Hematopoietic multipotent progenitor cell (in vitro differentiated cells): ENCODE results near the gene LRRC17. TPM values are rescaled to one million over a fixed set of nuclear protein-coding genes. Genes with fewer than 3 reads are reported as not detected.
"Not testable (repeated sequence)": the region's sequence is repeated elsewhere in the genome, so short reads cannot be mapped to it uniquely, and the experiment has no call there.

Experiments used
- DNase-seq, 3 donors: peaks; one replicate each; pipeline ENCODE4 v3.0.0-alpha.2; 2011 to 2015; ENCODE audit warnings: low read depth in 2 of 3, low spot score in 2 of 3
- total RNA-seq: library from RNA; depleted of rRNA; stranded (reverse); fragments of >200 nt; gene quantifications from one replicate; pipeline ENCODE4 v1.2.3, GENCODE V29; 2012

LRRC17 gene
- total RNA-seq, 1 donor: 0.27 TPM

DNA sequence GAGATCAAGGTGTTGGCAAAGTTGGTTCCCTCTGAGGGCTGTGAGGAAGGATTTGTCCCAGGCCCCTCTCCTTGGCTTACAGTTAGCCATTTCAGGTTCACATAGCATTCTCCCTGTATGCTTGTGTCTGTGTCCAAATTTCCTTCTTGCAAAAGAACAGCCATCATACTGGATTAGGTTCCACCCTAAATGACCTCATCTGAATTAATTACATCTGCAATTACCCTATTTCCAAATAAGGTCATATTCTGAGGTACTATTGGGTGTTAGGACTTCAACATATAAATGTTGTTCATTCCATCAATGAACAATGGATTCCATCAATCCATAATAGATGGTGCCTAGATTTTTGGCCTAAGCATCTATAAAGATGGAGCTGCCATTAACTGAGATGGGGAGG, 16.2 kb upstream of the LRRC17 start:
- DNase-seq: no peak

DNA sequence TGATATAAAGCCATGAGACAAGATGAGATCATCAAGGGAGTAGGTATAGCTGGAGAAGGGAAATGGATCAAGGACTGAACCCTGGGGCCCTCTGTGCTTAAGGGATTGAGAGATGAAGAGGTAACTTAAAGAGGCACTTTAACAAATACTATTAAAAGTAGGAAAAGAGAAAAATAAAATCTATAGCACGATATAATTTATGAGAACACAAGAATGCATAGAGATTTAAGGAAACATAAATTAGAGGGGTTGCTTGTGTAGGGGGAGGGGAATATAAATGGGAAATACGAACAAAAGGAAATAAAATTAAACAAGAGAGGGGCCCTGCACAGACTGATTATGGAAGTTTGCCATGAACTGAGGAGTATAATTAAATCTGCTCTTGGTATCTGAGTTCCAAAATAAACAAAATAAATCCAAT, 15.6 kb upstream of the LRRC17 start:
- no peak for DNase-seq

DNA sequence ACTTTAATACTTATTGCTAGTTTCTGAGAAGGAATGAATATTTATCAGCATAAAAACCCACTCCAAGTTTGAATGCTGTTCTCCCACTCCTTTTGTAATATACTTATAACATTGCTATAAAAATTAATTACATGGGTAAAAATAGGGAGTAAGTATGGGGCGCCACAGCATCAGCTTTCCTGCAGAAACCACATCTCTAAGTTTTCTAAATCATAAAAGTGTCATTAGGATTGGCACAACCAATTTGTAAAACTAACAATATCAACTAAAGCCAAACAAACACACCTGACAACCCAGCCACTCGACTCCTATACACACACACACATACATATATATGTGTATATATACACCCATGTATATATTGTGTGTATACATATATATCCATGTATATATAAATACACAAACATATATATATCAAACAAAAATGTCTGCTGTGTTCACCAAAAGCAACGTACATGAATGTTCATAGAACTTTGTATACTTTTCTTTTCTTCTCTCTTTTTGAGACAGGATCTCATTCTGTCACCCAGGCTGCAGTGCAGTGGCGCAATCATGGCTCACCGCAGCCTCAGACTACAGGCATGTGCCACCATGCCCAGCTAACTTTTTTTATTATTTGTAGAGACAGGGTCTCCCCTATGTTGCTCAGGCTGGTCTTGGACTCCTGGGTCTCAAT, 14.8 kb upstream of the LRRC17 start:
- peak in 1 of 3 donors; percentile 13 for DNase-seq

DNA sequence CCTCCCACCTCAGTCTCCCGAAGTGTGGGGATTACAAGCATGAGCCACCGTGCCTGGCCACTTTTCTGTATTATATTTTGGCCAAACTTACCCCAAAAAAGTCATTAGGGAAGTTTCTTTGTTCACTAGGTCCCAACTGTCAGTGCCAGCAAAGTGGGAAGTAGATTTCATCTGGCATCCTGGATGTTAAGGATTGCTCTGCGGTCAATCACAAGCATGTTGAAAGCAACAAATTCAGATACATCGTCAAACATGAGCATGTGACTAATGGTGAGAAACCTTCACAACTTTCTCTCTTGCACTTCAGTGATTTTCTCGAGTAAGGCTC, 14.3 kb upstream of the LRRC17 start:
- DNase-seq: no peak

DNA sequence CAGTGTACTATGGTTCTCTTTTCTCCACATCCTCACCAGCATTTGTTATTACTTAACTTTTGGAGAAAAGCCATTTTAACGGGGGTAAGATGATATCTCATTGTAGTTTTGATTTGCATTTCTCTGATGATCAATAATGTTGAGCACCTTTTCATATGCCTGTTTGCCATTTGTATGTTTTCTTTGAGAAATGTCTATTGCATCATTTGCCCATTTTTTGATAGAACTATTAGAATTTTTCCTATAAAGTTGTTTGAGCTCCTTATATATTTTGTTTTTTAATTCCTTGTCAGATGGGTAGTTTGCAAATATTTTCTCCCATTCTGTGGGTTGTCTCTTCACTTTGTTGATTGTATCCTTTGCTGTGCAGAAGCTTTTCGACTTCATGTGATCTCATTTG, 10.7 kb upstream of the LRRC17 start:
- DNase-seq: not testable (repeated sequence)

DNA sequence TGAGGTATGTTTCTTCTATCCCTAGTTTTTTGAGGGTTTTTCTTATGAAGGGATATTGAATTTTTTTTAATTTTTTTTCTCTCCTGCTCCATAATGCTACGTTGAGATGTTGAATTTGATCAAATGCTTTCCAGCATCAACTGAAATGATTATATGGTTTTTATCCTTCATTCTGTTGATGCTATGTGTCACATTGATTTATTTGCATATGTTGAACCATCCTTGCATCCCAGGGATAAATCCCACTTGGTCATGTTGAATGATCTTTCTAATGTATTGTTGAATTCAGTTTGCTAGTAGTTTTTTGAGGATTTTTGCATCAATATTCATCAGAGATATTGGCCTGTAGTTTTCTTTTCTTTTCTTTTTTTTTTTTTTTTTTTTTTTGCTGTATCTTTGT, 9.2 kb upstream of the LRRC17 start:
- DNase-seq: not testable (repeated sequence)

DNA sequence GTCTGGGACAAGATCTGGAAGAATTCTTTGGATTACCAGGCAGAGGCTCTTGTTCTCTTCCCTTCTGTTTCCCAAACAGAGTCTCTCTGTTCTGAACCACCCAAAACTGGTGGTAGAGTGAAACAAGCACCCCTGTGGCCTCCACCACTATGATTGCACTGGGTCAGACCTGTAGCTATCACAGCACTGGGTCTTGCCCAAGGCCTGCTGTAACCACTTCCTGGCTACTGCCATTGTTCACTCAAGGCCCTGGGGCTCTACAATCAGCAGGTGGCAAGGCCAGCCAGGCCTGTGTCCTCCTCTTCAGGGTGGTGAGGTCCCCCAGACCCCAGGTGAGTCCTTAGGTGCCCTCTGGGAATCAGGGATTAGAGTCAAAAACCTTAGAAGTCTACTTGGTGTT, 4.1 kb upstream of the LRRC17 start:
- no peak for DNase-seq

DNA sequence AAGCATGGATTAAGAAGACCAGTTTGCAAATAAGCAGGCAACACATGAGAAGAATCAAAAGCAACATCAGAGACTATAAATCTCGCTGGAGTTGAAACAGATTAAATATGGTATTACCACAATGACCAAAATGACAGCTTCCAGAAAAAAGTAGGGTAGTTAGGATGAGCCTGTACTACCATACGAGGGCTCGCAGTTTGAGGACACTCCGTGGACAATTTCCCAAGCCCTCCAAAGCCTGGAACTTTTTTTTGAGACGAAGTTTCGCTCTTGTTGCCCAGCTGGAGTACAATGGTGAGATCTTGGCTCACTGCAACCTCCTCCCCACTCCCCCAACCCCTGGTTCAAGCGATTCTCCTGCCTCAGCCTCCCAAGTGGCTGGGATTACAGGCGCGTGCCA, 1.0 kb downstream of the LRRC17 start:
- no peak for DNase-seq

DNA sequence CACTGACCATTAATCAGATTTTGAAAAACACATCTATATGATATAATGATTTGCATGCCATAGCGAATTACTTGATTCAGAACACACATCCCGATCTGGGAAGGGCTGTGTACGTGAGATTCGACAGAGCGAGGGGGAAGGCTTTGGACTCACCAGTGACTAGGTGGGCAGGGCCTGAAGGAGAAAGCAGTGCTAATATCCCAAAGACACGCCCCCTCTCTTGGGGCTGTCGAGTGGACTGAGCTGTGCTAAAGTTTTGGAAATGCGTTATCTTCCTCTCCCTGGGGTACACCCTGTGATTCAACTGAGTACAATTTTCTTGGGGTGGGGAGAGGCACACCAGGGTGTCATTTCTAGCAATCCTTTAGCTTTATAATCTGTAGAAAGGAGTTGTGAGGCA, 1.8 kb downstream of the LRRC17 start:
- no peak for DNase-seq

DNA sequence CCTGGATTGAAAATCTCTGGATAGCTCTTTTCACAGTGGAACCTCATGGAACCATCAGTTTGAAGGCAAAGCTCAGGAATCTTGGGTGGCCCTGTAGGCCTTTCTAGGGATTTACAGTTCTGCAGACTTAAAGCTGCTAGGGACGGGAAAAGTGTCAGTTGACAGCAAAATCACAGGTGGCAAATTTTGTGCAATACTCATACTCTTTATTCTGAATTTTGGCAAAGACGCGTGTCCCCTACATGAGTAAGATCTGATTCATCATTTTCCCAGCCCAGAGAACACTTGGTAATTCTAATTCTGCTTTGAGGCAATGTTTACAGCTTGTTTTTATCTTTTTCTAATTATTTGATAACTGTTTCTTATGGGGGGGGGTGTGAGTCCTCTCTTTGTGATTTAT, 3.6 kb downstream of the LRRC17 start:
- no peak for DNase-seq

DNA sequence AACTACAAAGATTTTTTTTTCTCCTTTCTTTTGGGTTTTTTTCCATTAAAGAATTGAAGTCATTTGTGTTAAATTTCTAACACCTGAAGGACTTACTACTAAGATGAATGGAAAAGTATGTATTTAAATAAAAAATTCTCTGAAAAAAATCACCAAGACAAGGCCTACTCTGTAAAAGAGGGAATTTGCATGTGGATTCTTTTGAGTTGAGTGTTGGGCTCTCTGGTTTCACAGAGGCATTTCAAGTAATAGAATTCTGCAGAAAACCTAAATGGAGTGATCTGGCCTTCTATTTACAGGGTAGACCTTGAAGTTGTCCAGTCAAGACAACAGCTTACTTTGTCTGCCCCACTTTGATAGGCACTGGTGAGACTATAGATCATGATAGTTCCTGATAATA, 4.1 kb downstream of the LRRC17 start:
- no peak for DNase-seq

DNA sequence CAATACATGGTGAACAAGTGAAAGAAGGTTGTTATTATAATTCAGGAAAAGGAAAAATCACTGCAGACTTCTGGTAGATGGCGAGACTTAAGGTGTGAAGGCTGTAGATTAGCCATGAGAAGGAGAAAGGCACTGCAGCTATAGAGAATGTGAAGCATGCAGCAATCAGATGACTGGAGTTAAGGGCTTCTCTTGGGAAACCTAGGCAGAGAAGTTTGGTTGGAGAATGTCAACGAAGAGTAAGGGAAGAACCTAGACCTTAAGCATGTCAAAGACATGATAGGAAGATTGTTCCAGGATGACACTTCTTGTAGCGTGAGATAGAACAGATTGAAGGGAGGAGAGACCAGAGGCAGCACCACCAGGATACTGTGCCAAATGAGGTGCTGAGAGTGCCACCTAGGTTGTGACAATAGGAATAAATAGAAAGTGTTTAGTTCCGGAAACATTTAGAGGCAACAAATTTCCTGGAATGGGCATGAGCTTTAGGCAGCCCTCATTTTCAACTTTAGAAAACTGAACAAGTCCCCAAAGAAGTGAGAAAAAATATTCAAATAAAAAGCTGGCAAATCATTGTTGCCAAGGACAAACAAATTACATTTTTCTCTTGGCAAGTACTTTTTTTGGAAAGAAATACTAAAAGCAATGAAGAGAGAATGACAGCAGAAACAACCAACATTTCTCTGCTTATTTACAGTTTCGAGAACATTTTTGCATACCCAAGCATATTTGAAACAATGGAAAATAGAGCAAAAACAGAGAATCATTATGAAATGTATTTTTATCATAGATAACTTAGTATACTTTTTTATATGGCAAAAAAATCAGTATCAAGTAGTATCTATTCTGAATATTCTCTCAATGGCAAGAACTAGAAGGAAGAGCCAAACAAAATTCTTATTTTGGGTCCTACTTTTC, 4.9 kb downstream of the LRRC17 start:
- no peak for DNase-seq

DNA sequence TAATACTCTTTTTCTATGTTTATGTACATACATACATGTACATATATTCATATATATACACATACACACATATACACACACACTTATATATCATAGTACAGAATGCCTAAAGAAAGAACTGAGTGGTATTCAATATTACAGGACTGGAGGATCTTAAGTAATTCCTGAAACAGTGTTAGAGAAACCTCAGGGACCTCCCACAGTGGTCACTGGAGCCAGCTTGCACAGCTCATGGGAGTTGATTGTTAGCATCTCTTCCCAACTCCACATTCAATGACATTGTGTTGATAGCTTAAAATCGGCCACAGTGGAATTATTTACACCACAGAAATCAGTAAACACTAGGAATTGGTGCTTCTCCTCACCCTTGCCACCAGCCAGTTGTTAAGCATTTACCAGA, 6.0 kb downstream of the LRRC17 start:
- DNase-seq: no peak

DNA sequence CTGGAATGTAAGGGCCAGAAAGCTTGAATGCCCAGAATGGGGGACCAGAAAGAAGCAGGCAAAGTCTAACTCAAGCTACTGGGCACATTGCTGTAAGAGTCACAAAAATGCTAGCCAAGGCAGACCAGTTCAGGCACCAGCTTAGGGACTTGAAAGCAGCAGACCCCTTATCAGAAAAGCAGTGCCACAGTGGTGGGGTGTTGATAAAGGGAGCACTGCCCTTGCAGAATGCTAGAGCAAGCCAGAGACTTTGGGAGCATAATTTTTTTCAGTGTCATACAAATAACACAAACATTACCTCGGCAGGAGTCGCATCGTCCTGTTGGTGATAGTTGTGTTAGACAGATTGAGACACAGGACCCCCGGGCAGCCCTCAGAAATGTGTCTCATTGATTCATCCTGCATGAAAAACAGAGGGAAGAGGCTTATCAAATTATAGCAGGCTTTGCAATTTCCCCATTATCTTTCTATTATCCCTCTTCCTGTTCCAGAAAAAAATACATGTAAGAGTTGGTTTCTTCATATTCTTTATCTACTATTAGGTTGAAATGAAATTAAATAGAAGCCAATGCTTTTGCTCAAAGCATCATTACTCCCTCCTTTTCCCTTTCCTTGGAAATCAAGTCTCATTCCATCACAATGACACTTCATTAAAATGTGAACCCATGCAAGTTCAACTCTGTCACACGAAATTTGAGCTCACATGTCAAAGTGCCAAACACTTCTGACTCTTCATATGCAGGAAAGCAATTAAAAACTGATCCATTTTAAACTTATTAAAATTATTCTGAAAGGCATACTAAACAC, 13.4 kb downstream of the LRRC17 start:
- peak in 2 of 3 donors; percentile 18 to 21 for DNase-seq

DNA sequence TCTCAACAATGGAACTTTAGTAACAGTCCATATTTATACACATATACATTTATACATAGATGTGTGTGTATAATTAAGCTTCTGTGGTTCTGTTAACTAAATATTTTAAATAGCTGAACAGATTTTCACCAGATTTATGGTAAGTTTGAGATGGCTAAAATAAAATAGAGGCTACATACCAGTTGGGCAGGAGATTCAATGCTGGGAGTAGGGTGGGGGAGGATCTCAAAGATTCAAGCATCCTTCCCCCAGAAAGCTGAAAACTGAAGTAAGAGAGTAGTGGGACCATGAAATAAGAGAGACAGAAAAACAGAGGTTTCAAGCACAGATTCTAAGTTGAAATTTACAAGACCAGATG, 14.0 kb downstream of the LRRC17 start:
- DNase-seq: no peak

DNA sequence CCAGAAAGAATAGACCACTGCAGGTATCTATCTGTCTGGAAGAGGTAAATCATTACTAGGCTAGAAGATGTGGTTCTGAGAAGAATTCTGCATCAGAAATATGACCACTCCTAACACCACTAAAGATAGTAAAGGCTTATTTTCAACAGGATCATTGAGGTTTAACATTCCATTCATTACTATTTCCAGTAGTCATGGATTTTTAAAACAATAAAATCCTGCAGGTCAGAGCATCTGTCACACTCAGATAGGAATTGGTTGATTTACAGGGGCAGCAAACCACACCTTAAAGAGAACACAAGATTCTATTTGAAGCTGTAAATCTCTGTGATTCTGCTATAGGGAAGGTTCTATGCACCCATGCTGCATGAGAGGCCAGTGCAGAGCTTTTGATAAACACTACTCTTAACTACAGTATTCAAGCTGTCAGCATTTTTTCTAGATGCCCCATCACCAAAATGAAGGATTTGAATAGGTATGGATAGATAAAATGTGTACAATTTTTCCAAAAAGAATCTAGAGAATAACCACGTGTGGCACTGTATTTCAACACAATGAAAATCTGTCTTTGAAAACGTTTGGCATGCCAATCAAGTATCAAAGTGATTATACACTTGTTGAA, 14.6 kb downstream of the LRRC17 start:
- no peak for DNase-seq

DNA sequence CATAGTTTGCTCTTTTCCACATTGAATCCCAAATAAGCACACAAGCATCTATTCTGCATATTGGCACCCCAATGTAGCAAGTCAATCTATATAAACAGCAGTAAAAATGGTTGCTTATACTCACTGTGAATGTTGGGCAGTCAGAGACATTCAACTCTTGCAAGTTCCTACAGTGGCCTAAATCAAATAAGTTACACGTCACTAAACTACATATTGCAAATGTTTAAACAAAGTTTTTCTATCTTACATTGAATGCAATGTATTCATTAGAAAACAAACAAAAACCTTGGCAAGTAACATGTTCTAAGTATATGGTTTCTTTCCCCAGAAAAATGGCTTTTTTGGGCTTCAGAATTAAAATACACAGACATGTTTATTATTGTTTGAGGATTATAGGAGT, 19.0 kb downstream of the LRRC17 start:
- no peak for DNase-seq

DNA sequence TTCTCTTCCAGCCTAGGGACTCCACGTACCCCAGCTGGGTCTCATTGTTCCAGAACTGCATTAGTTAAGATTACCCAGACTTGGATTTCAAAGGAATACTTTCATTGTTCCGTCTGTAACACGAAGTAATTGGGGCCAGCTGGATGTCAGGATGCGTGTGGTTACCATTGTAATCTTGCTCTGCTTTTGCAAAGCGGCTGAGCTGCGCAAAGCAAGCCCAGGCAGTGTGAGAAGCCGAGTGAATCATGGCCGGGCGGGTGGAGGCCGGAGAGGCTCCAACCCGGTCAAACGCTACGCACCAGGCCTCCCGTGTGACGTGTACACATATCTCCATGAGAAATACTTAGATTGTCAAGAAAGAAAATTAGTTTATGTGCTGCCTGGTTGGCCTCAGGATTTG, 21.0 kb downstream of the LRRC17 start:
- DNase-seq: no peak

DNA sequence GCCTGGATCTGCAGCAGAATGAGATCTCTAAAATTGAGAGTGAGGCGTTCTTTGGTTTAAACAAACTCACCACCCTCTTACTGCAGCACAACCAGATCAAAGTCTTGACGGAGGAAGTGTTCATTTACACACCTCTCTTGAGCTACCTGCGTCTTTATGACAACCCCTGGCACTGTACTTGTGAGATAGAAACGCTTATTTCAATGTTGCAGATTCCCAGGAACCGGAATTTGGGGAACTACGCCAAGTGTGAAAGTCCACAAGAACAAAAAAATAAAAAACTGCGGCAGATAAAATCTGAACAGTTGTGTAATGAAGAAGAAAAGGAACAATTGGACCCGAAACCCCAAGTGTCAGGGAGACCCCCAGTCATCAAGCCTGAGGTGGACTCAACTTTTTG, 21.4 kb downstream of the LRRC17 start:
- no peak for DNase-seq

DNA sequence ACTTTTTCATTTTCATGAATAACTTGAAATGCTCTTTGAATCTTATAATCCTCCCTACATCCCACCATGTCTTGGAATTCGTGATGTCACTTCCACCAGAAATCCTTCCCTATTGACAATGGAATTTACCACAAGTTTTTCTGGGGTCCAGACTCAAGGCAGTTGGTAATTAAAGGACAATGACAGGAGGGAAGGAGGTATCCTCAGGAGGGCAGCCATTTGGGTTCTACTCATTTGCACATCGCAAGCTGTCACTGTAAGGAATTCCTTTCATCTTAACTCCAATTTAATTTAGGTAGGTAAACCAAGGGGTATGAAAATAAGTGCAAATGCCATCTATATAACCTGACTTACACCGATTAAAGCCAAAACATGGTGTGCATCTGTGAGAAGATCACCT, 21.9 kb downstream of the LRRC17 start:
- DNase-seq: no peak

DNA sequence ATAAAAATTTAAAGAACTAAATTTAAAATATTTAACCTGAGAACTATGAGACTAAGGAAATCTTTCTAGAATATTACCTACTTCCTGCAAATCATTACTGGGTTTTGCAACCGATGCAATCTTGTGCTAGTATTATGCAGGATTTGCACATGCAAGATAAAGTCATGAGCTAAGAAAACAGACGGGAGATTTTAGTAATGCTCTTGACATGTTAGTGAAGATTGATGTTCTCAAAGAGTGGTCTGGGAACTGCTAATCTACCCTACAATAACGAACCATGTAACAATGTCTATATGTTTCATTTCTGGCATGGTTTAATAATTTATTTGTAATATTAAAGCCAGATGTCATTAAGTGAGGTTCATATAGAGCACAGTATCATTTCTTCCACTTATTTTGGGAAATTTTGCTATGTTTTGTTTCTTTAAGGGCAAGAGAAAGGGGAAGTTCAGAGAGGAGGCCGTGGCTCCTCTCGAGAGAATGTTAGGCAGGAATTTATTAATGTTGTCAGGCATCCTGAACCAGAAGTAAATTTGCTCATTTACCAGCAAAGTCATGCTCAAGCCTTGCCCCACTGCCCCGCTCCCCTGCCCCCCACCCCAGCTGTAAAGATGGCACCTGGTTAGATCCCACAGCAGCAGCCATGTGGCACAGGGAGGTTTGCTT, 22.8 kb downstream of the LRRC17 start:
- DNase-seq: peak in 2 of 3 donors; percentile 22 to 65
